ENCODE measurements around the gene PNPLA2.

DNA sequence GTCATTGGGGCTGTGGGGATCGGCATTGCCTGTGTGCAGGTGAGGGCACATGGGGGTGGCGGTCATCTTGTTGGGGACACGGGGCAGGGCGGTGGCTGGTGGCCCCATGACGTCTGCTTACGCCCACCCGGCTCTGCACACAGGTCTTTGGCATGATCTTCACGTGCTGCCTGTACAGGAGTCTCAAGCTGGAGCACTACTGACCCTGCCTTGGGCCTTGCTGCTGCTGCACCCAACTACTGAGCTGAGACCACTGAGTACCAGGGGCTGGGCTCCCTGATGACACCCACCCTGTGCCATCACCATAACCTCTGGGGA lies 19.2 kb downstream of the PNPLA2 start:
- TF ChIP-seq RAD21 (IDR thresholded peaks at IDR 0.05 in 1 of 2, conservative IDR thresholded peaks at IDR 0.05 in 1 of 2; ENCODE audit: low read depth in 2 of 2, low read length in 2 of 2) = no peak
- no peak for TF ChIP-seq CTCF (IDR thresholded peaks at IDR 0.05; ENCODE audit: control extremely low read depth in 1 of 3, insufficient read depth in 1 of 3, low read depth in 1 of 3, low read length in 3 of 3)
- TF ChIP-seq HDAC6 (IDR thresholded peaks at IDR 0.05; ENCODE audit: low read depth, low read length) = no peak
- TF ChIP-seq CREB1 (IDR thresholded peaks at IDR 0.05) = no peak
- no peak for TF ChIP-seq EP300 (IDR thresholded peaks at IDR 0.05; ENCODE audit: borderline replicate concordance in 1 of 2, low read depth in 2 of 2, low read length in 2 of 2)
- TF ChIP-seq SP1 (IDR thresholded peaks at IDR 0.05; ENCODE audit: low read depth, low read length) = no peak

Measured in H1 (cell line).